ENCODE measurements around the gene BAZ2B. TPM values are rescaled to one million over a fixed set of nuclear protein-coding genes. Genes with fewer than 3 reads are reported as not detected.

Gene BAZ2B
- total and polyA plus RNA-seq, 2 of the 13 experiments (the other 11 are each of a cell fraction or from before 2014, with no cell fraction given), result 14.0 to 15.1 TPM

DNA sequence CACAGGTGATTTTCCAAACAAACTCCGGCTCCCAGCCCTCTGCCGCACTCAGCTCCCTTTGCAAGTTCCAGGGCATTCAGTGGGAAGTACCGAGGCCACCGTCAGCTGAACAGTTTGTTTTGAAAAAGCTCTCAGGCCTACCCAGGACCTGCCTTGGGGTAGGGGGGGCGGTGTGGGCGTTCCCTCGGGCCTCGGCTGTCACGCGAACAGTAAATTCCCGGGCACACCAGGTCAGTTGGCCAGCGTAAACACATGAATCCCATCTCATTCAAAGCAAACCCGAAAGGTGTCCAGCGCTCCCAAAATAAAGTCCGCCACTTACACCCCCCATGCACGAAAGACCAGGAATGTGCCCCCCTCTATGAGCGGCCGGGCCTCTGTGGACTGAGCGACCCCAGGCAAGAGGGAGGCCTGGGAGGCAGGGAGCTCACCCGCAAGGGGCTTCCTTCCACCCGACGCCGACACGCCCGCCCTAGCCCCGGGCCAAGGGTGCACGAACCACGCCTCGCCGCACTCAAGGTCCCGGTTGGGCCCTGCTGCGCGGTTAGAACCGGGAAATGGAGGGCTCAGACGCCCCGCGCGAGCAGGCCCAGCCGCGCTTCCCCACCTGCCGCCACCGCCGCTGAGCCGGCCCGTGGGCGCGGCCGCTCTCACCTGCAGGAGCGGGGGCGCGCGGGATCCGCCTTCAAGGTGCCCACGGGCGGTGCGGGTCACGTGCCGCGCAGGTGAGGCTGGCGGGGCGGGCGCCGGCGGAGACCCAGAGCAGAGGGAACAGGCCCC lies 330.2 kb downstream of the BAZ2B start, which contains the start of gene WDSUB1 (continued):
- TF ChIP-seq NR0B2 (CRISPR knock-in tag; IDR thresholded peaks at IDR 0.05), result peak; percentile 71; the same call in 1 of the 2 replicates
- TF ChIP-seq GATAD1 (CRISPR knock-in tag; IDR thresholded peaks at IDR 0.05), result no peak
- peak; percentile 36 for TF ChIP-seq YY1 (IDR thresholded peaks at IDR 0.05; ENCODE audit: insufficient read depth, insufficient replicate concordance, low read depth, low read length)
- TF ChIP-seq PITX1 (CRISPR knock-in tag; IDR thresholded peaks at IDR 0.05), result 0 out of 2 replicates have a peak, but pooled peaks have one; percentile 36
- TF ChIP-seq ZNF577 (CRISPR knock-in tag; IDR thresholded peaks at IDR 0.05; ENCODE audit: borderline replicate concordance, low read depth), result 0 out of 2 replicates have a peak, but pooled peaks have one; percentile 73
- TF ChIP-seq ZNF713 (CRISPR knock-in tag; IDR thresholded peaks at IDR 0.05), result peak; percentile 43
- peak; percentile 74 for TF ChIP-seq SP4 (CRISPR knock-in tag; IDR thresholded peaks at IDR 0.05)
- no peak for TF ChIP-seq PBX2 (CRISPR knock-in tag; IDR thresholded peaks at IDR 0.05)
- TF ChIP-seq STAT5B (CRISPR knock-in tag; IDR thresholded peaks at IDR 0.05), result no peak
- TF ChIP-seq FOXO1 (CRISPR knock-in tag; IDR thresholded peaks at IDR 0.05), result peak; percentile 19; the same call in 1 of the 2 replicates
- TF ChIP-seq PLRG1 (conservative IDR thresholded peaks at IDR 0.05), result no peak
- TF ChIP-seq IRX3 (CRISPR knock-in tag; IDR thresholded peaks at IDR 0.05; ENCODE audit: borderline replicate concordance, low read depth), result peak; percentile 97; the same call in 1 of the 2 replicates
- TF ChIP-seq, protein P1, sequence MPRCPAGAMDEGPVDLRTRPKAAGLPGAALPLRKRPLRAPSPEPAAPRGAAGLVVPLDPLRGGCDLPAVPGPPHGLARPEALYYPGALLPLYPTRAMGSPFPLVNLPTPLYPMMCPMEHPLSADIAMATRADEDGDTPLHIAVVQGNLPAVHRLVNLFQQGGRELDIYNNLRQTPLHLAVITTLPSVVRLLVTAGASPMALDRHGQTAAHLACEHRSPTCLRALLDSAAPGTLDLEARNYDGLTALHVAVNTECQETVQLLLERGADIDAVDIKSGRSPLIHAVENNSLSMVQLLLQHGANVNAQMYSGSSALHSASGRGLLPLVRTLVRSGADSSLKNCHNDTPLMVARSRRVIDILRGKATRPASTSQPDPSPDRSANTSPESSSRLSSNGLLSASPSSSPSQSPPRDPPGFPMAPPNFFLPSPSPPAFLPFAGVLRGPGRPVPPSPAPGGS (CRISPR knock-in tag; IDR thresholded peaks at IDR 0.05), result peak; percentile 99
- no peak; the same call in 1 of the 2 replicates for TF ChIP-seq ZNF747 (CRISPR knock-in tag; IDR thresholded peaks at IDR 0.05; ENCODE audit: borderline replicate concordance)
- TF ChIP-seq, protein P2, sequence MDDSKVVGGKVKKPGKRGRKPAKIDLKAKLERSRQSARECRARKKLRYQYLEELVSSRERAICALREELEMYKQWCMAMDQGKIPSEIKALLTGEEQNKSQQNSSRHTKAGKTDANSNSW (CRISPR knock-in tag; IDR thresholded peaks at IDR 0.05; ENCODE audit: borderline replicate concordance), result peak; percentile 93; the same call in 1 of the 2 replicates
- no peak for TF ChIP-seq ZBTB8A (CRISPR knock-in tag; IDR thresholded peaks at IDR 0.05; ENCODE audit: borderline replicate concordance, low read depth)
- no peak for TF ChIP-seq ZNF775 (CRISPR knock-in tag; IDR thresholded peaks at IDR 0.05; ENCODE audit: borderline replicate concordance)
- TF ChIP-seq SMC3 (IDR thresholded peaks at IDR 0.05; ENCODE audit: low read length), result no peak
- TF ChIP-seq TCF7 (IDR thresholded peaks at IDR 0.05; ENCODE audit: low read depth), result no peak
- TF ChIP-seq ZNF558 (CRISPR knock-in tag; IDR thresholded peaks at IDR 0.05; ENCODE audit: borderline replicate concordance), result no peak; the same call in 1 of the 2 replicates
- peak; percentile 98 for TF ChIP-seq BHLHE40 (IDR thresholded peaks at IDR 0.05; ENCODE audit: low read length)
- TF ChIP-seq ZNF30 (CRISPR knock-in tag; IDR thresholded peaks at IDR 0.05), result peak; percentile 84
- TF ChIP-seq USF2 (IDR thresholded peaks at IDR 0.05; ENCODE audit: low read depth, low read length), result peak; percentile 43; the same call in 1 of the 2 replicates
- no peak; the same call in 1 of the 2 replicates for TF ChIP-seq USF2 (CRISPR knock-in tag; IDR thresholded peaks at IDR 0.05; ENCODE audit: borderline replicate concordance)
- peak; percentile 80; the same call in 1 of the 2 replicates for TF ChIP-seq ZNF83 (CRISPR knock-in tag; IDR thresholded peaks at IDR 0.05; ENCODE audit: borderline replicate concordance)
- TF ChIP-seq ARNT (IDR thresholded peaks at IDR 0.05), result no peak
